ENCODE data around the gene LMO7.

- TF ChIP-seq BRCA1 (CRISPR knock-in tag; IDR thresholded peaks at IDR 0.05) (no peak), CSRNP1 (CRISPR knock-in tag; IDR thresholded peaks at IDR 0.05) (no peak), EZH2 (conservative IDR thresholded peaks at IDR 0.05; ENCODE audit: low read depth, low read length) (no peak), ZNF563 (CRISPR knock-in tag; IDR thresholded peaks at IDR 0.05) (no peak), RBM39 (IDR thresholded peaks at IDR 0.05; ENCODE audit: low read depth, low read length, poor library complexity, severe bottlenecking) (no peak), SUZ12 (IDR thresholded peaks at IDR 0.05; ENCODE audit: low read depth, low read length) (no peak), ETV5 (CRISPR knock-in tag; IDR thresholded peaks at IDR 0.05; ENCODE audit: borderline replicate concordance) (no peak), ZBTB1 (CRISPR knock-in tag; IDR thresholded peaks at IDR 0.05; ENCODE audit: borderline replicate concordance) (no peak), HHEX (CRISPR knock-in tag; IDR thresholded peaks at IDR 0.05) (no peak), MYC (CRISPR knock-in tag; IDR thresholded peaks at IDR 0.05; ENCODE audit: borderline replicate concordance) (no peak)
Measured at GRCh38 chr13:75721307-75721706, 85.2 kb downstream of the LMO7 start.

Measured in HepG2 (cell line).